Thyroid gland (tissue), 4 donors: ENCODE data around the gene DPP7. TPM values are rescaled to one million over a fixed set of nuclear protein-coding genes. Genes with fewer than 3 reads are reported as not detected.

Experiments
- DNase-seq, 2 donors: peaks; one replicate each; pipeline ENCODE4 v3.0.0-alpha.2; 2019
- H3K27ac ChIP-seq, 3 donors: fragments of 200-600 bp; sonication (generic); 1 replicate in 2 of 3; 2 replicates in 1 of 3; pipeline ENCODE4 v1.5.1; 2016 to 2019; ENCODE audit warnings: mild to moderate bottlenecking in 1 of 3, moderate library complexity in 1 of 3
- H3K27me3 ChIP-seq: fragments of 200-600 bp; sonication (generic); one replicate; pipeline ENCODE4 v1.5.1; 2019
- H3K36me3 ChIP-seq, 2 donors: fragments of 200-600 bp; sonication (generic); one replicate each; pipeline ENCODE4 v1.5.1; 2016 to 2019
- H3K4me1 ChIP-seq, 2 donors: fragments of 200-600 bp; sonication (generic); one replicate each; pipeline ENCODE4 v1.5.1; 2017 to 2019
- H3K4me3 ChIP-seq, 3 donors: fragments of 200-600 bp; sonication (generic); replicated peaks in 1 of 3; 1 replicate in 2 of 3; 2 replicates in 1 of 3; pipeline ENCODE4 v1.5.1; 2016; ENCODE audit warnings: mild to moderate bottlenecking in 1 of 3
- H3K9me3 ChIP-seq: fragments of 200-600 bp; sonication (generic); one replicate; pipeline ENCODE4 v1.5.1; 2017
- POLR2A ChIP-seq, 2 donors: fragments of 450-650 bp; IDR thresholded peaks; one replicate each; pipeline ENCODE4 v1.6.1; 2017; ENCODE audit warnings: antibody characterized with exemption in 2 of 2, mild to moderate bottlenecking in 2 of 2, moderate library complexity in 1 of 2
- WGBS, 2 donors: methylation state at CpG; one replicate each; pipeline ENCODE4 v1.1.5; 2017; 5-methylcytosine and 5-hydroxymethylcytosine counted together
- intact Hi-C: fragments of 100-400 bp; cut with DNase I; formaldehyde crosslinking; loops from one replicate; pipeline ENCODE4 v1.15.1; 2023
- total RNA-seq, 4 donors: library from RNA; depleted of rRNA; stranded (reverse); fragments of >200 nt; gene quantifications; one replicate each; pipeline ENCODE4 v1.2.3, GENCODE V29; 2016
- TF ChIP-seq, protein P1 (sequence below), 6 experiments: fragments of 200-600 bp in 3 of 6; fragments of 450-650 bp in 3 of 6; sonication (generic) in 3 of 6; IDR thresholded peaks; one replicate each; pipeline ENCODE4 v1.5.1; 2016 to 2019; ENCODE audit warnings: antibody characterized with exemption in 6 of 6, mild to moderate bottlenecking in 2 of 6, inconsistent platforms in 1 of 6, moderate library complexity in 1 of 6

Gene DPP7
- total RNA-seq, 4 donors from 2014 or later, result 120 to 209 (median 157) TPM

DNA sequence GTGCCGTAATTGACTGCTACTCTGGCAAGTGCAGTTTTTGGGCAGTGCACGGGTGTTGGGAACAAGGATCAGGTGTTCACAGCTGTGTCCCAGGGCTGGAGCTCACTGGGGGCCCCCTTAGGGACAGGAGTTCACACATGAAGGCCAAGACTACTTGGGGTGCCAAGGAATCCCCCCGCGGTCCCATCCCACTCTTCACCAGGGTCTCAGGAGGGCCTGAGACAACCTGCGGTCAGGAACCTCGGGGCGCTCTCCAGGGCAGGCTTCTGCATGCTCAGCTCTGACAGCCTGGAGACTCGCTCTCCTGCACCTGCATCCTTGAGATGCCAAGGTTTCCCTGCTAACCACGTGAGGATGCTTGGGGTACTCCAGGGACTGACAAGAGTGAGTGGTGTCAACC lies 30.0 kb downstream of the DPP7 start:
- TF ChIP-seq, protein P1, sequence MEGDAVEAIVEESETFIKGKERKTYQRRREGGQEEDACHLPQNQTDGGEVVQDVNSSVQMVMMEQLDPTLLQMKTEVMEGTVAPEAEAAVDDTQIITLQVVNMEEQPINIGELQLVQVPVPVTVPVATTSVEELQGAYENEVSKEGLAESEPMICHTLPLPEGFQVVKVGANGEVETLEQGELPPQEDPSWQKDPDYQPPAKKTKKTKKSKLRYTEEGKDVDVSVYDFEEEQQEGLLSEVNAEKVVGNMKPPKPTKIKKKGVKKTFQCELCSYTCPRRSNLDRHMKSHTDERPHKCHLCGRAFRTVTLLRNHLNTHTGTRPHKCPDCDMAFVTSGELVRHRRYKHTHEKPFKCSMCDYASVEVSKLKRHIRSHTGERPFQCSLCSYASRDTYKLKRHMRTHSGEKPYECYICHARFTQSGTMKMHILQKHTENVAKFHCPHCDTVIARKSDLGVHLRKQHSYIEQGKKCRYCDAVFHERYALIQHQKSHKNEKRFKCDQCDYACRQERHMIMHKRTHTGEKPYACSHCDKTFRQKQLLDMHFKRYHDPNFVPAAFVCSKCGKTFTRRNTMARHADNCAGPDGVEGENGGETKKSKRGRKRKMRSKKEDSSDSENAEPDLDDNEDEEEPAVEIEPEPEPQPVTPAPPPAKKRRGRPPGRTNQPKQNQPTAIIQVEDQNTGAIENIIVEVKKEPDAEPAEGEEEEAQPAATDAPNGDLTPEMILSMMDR (IDR thresholded peaks at IDR 0.05), result no peak
- no peak for TF ChIP-seq POLR2A (IDR thresholded peaks at IDR 0.05)
- Histone ChIP-seq H3K36me3 (peaks cover 14 to 15% of the 10 kb centered on the region in 2 donors), H3K9me3 (no peaks in the 10 kb centered on the region), H3K27me3 (no peaks in the 10 kb centered on the region), H3K27ac (no peak overlapping the region), H3K4me1 (peaks cover 15 to 23% of the 10 kb centered on the region in 2 donors), H3K4me3 (no peak overlapping the region)
- intact Hi-C loops, result no loop called here
- WGBS, 2 donors, result 56 to 84% methylated on average over 3 to 9 of the region's 9 CpGs
- DNase-seq, result no peak

DNA sequence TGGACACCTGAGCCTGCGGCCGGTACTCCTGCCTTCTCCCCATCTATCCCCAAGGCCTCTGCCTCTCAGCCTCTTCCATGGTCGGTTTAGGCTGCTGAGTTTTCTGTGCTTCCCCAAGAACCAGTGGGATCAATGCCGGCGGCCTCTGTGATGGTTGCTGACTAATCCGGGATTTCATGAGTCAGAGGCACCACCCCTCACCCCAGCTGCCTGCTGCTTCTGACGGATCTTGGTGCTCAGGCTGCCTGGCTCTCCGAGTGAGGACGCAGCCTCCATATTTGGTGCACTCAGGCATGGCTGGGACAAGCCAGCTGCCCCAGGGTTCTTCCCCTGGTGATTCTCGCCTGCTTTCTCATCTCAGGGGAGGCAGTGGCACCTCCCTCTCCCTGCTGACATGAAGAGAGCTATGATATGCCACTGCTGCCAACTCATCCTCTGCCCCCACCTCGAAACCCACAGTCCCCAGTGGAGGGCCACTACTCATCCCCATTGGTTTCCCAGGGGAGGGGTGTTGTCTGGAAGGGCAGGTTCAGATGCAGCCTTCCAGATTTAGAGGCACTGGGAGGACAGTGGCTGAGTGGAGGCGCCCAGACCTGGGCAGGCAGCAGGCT lies 31.0 kb downstream of the DPP7 start:
- WGBS, 2 donors, result 84 to 85% methylated on average over 9 to 12 of the region's 12 CpGs
- H3K4me1 ChIP-seq, result peaks cover 17 to 31% of the 10 kb centered on the region in 2 donors
- DNase-seq, result no peak
- H3K4me3 ChIP-seq, result no peak overlapping the region
- H3K36me3 ChIP-seq, result peaks cover 19 to 20% of the 10 kb centered on the region in 2 donors
- intact Hi-C loops, result no loop called here
- no peaks in the 10 kb centered on the region for H3K27me3 ChIP-seq
- peak overlapping the region in 1 of 3 donors; percentile 32 for H3K27ac ChIP-seq
- H3K9me3 ChIP-seq, result no peaks in the 10 kb centered on the region
- TF ChIP-seq, protein P1 (IDR thresholded peaks at IDR 0.05), result no peak
- TF ChIP-seq POLR2A (IDR thresholded peaks at IDR 0.05), result no peak

DNA sequence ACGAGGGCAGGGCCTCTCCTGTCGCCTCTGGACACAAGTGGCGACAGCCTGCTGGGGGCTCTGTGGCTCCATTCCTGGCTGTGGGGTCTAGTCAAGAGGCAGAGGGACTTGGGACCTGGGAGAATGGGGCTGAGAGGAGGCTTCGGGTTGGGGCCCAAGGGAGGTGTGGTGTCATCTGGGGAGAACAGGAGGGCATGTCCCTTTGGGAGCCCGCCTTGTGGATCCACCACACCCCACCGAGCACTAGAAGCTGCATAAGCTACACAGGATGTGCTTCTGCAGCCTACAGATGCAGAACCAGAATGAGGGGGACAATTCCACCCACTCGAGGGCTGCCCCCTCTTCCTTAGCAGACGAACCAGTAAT lies 31.6 kb downstream of the DPP7 start:
- H3K4me1 ChIP-seq, result peaks cover 22 to 36% of the 10 kb centered on the region in 2 donors
- no peaks in the 10 kb centered on the region for H3K9me3 ChIP-seq
- H3K4me3 ChIP-seq, result no peak overlapping the region
- H3K36me3 ChIP-seq, result peaks cover 19 to 20% of the 10 kb centered on the region in 2 donors
- no peak overlapping the region for H3K27ac ChIP-seq
- no peak for TF ChIP-seq POLR2A (IDR thresholded peaks at IDR 0.05)
- TF ChIP-seq, protein P1 (IDR thresholded peaks at IDR 0.05), result no peak
- WGBS, 2 donors, result 90 to 92% methylated on average over 6 to 8 of the region's 8 CpGs
- intact Hi-C loops, result no loop called here
- no peak for DNase-seq
- H3K27me3 ChIP-seq, result no peaks in the 10 kb centered on the region

- Histone ChIP-seq H3K36me3 (peaks cover 19 to 20% of the 10 kb centered on the region in 2 donors), H3K27ac (no peak overlapping the region), H3K4me3 (no peak overlapping the region), H3K27me3 (no peaks in the 10 kb centered on the region), H3K4me1 (peaks cover 20 to 32% of the 10 kb centered on the region in 2 donors), H3K9me3 (no peaks in the 10 kb centered on the region)
- WGBS, 2 donors, result 93% methylated on average over 8 to 11 of the region's 16 CpGs
- intact Hi-C loops, result no loop called here
- no peak for DNase-seq
- no peak for TF ChIP-seq POLR2A (IDR thresholded peaks at IDR 0.05)
These were observed 32.2 kb downstream of the DPP7 start for GRCh38 chr9:137082222-137082924.

DNA sequence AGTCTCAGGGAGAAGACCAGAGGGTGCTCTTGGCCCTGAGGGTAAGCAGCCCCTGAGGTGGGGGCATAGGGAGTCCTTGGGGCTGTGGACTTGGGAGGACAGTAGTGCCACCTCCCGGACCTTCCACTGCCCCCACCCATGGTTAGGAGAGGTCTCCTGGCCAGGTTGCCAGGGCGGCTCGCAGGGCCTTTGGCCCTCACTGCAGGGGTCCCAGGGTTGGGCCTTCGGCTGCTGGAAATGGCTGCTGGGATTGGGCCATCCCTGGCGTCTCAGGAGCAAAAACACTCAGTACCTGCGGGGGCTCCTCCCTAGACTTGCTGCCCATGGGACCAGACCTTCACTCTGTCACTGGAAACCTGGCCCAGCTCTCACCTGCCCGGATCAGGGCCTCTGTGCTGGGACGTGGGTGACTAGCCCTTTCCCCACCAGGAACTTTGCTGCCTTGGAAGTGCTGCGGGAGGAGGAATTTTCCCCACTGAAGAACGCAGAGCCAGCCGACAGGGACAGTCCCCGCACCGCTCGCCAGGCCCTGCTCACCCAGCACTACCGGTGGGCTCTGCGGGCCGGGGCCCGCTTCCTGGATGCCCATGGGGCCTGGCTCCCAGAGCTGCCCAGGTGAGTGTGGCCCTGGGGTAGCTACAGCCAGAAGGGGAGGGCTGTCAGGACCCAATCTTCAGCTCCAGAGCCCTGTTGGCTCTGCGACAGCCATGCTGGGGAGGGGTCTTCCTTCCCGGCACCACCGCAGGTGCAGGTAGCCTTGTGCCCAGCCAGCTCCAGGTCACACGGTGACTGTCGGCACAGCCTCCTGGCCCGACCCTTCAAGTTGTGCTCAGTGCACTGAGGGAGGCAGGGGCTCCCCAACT lies 34.0 kb downstream of the DPP7 start:
- WGBS, 2 donors, result 96% methylated on average over 10 to 14 of the region's 24 CpGs
- Histone ChIP-seq H3K27me3 (no peaks in the 10 kb centered on the region), H3K36me3 (peaks cover 19 to 20% of the 10 kb centered on the region in 2 donors), H3K4me3 (no peak overlapping the region), H3K9me3 (no peaks in the 10 kb centered on the region), H3K4me1 (peaks cover 16 to 30% of the 10 kb centered on the region in 2 donors), H3K27ac (no peak overlapping the region)
- intact Hi-C loops, result no loop called here
- DNase-seq, result no peak
- TF ChIP-seq, protein P1 (IDR thresholded peaks at IDR 0.05), result no peak
- TF ChIP-seq POLR2A (IDR thresholded peaks at IDR 0.05), result no peak
